D721Med (cell line): Measurements from ENCODE around the gene TPI1.
"Not testable (repeated sequence)": the region's sequence is repeated elsewhere in the genome, so short reads cannot be mapped to it uniquely, and the experiment has no call there.

Source experiments
- DNase-seq: peaks from one replicate; pipeline ENCODE4 v3.0.0; 2011; ENCODE audit warnings: low spot score; ENCODE audit not compliant: insufficient read length
- FAIRE-seq: peaks from 2 replicates; lab custom pipeline; 2011; peaks lifted over from hg19 to GRCh38; lab: Jason Lieb, UNC
- TF ChIP-seq, protein P1 (sequence below): IDR thresholded peaks from 2 replicates; pipeline ENCODE4 v1.5.1; 2012; ENCODE audit warnings: mild to moderate bottlenecking, control low read depth; ENCODE audit not compliant: insufficient read depth; ENCODE audit errors: missing control alignments

TPI1 gene

DNA sequence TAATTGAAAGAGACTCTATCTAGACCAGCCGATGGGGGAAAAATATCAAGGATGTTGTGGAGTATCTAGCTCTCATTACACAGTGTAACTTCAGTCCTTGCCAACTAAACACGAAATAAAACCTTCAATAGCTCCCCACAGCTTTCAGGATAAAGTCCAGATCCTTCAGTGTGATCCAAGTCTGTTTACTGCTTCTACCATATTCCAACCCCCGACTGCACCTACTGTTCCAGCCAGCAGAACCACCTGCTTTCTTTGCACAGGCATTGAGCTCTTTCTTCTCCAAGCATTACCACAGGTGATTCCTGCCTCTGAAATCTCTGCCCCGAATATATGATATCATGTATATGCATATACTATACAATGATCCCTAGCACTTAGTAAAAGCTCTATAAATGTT lies 35.1 kb downstream of the TPI1 start:
- TF ChIP-seq, protein P1, sequence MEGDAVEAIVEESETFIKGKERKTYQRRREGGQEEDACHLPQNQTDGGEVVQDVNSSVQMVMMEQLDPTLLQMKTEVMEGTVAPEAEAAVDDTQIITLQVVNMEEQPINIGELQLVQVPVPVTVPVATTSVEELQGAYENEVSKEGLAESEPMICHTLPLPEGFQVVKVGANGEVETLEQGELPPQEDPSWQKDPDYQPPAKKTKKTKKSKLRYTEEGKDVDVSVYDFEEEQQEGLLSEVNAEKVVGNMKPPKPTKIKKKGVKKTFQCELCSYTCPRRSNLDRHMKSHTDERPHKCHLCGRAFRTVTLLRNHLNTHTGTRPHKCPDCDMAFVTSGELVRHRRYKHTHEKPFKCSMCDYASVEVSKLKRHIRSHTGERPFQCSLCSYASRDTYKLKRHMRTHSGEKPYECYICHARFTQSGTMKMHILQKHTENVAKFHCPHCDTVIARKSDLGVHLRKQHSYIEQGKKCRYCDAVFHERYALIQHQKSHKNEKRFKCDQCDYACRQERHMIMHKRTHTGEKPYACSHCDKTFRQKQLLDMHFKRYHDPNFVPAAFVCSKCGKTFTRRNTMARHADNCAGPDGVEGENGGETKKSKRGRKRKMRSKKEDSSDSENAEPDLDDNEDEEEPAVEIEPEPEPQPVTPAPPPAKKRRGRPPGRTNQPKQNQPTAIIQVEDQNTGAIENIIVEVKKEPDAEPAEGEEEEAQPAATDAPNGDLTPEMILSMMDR: no peak
- FAIRE-seq (no peak), DNase-seq (no peak)

DNA sequence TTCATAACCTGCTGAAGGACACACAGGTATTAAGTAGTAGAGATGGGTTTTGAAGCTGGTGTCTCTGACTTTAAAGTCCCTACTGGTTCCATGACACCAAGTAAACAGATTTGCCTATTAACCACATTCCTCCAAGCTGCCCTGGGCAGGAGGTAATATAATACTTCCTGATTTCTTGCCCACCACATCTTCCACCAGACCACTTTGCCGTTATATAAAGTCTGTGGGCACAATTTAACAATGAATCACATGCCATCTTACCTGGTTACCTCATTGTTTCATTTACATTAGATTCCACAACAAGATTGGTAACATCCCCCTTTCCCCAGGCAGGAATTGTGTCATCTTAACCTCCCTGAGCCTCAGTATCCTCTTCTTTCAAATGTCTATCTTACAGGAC lies 36.4 kb downstream of the TPI1 start:
- no peak for DNase-seq
- FAIRE-seq: peak; percentile 89

DNA sequence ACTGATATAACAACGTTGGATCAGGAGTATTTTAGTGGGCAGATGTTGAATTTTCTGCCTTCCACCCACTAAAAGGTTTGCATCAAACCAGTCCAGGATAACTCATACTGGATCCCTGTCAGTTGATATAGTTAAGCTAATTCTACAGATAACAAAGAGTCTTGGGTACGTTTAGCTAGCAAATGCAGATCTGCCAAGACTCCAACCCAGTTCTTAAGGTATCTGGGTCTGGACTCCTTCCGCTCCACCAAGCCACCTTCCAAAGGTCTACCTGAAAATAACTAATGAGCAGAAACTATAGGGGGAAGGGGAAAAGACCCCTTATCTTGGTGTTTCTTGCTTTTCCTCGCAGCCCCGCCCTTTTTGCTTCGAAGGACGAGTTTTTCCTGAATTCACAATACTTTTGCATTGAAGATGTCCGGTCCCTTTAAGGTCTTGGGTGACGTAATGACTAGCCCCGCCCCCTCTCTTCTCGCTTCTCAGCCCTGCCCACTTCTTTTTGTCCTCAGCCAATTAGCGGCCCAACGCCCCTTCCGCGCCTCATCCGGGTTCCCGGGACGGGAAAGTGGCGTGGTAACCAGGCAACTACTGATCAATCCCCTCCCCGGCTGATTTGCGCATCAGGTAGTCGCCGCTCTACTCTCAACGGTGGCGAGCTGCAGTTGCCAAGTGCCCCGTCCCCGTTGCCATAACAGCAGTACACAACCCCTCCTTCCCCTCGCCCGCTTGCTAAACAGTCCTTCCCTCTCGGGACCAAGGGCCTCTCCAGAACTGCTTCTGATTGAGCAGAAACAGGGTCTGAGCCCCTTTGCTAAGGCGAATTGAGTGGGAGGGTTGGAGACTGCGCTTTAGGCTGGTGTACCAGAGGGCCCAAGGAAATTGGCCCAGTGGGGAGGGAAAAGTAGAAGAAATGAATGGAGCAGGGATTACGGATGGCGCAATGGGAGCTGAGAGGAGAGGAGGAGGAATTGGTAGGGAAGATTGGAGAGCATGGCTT lies 37.2 kb downstream of the TPI1 start, which contains the start of gene LRRC23:
Gene LRRC23, plus strand, starts transcription at position 543 of the 997 bp plus-strand sequence. CDS start 812 bp downstream, outside the sequence.
- DNase-seq (peak; percentile 69), FAIRE-seq (peak; percentile 48)
- TF ChIP-seq, protein P1: no peak

More for the DNA sequence above, 36.4 kb downstream of the TPI1 start:
- TF ChIP-seq, protein P1: no peak

DNA sequence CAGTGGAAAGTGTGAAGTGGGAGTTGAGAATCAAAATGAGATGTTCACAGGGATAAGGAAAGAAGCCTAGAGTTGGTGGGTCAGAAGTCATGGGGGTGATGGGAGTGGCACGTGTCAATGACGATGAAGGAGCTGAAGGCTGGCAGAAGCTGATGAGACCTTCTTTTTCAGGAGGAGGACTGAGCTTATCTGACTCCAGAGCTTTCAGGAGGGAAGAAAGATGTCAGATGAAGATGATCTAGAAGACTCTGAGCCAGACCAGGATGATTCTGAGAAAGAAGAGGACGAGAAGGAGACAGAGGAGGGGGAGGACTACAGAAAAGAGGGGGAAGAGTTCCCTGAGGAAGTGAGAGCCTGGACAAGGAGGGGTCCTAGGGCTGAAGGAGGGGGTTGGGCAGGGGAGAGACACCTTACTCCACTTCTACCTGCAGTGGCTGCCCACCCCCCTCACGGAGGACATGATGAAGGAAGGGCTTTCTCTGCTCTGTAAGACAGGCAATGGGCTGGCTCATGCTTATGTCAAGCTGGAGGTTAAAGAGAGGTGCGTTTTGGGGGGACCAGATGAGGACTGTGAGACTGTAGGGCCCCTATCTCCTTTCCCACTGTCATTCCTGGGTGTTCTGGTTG lies 38.2 kb downstream of the TPI1 start:
- no peak for DNase-seq
- no peak for FAIRE-seq
- TF ChIP-seq, protein P1: no peak

DNA sequence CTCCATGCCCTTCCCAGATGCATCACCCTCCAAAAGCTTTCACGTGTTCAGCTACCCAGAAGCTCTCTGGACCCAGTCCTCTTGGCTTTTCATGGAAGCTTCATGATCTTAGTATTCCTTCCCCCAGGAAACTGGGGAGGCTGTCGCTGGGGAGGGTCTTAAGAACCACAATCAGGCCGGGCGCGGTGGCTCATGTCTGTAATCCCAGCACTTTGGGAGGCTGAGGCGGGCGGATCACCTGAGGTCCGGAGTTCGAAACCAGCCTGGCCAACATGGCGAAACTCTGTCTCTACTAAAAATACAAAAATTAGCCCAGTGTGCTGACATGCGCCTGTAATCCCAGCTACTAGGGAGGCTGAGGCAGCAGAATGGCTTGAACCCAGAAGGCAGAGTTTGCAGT lies 40.8 kb downstream of the TPI1 start:
- FAIRE-seq, DNase-seq: not testable (repeated sequence)

DNA sequence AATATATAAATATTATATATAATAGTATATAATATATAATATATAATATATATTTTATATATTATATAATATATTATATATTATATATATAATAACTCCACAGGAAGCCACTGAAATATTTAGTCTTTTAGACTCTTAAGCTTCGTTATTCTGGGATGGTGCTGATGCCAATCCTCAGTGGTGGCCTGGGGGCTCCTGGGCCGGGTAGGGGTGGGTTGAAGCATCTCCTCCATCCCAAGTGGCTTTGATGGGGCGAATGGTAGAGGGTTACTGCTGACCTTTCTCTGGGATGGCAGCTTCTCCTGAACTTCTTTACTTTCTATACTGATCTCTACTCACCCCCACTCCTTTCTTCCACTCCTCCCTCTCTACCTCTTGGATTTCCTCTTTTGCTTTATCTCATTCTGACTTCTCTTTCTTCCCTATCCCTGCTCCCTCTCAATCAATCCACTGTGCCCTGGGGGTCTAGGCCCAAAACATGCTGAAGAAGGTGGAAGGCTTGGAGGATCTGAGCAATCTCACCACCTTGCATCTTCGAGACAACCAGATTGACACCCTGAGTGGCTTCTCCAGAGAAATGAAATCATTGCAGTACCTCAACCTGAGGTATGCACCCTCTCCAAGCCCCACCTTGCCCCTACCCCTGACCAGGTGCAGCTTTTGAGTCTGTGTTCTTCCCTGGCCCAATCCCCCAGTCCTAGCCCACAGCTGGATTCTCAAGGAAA lies 42.3 kb downstream of the TPI1 start:
- TF ChIP-seq, protein P1: no peak
- DNase-seq (no peak), FAIRE-seq (no peak)
